OCI-LY7 (cell line): ENCODE measurements around the gene ATP1B1.

ENCODE experiments used
- CTCF ChIP-seq: fragments of 200-600 bp; sonication (generic); conservative IDR thresholded peaks from 2 replicates; pipeline ENCODE4 v1.5.1; 2014; ENCODE audit warnings: mild to moderate bottlenecking, antibody characterized with exemption, low read length, moderate library complexity, mixed read lengths
- EZH2phosphoT487 ChIP-seq: fragments of 200-600 bp; sonication (generic); IDR thresholded peaks from 2 replicates; pipeline ENCODE4 v1.6.1; 2018; ENCODE audit warnings: low read depth, borderline replicate concordance, mild to moderate bottlenecking, mixed run types, antibody characterized with exemption, low read length, moderate library complexity, mixed read lengths

GRCh38 chr1:169081503-169082123 lies 24.9 kb upstream of the ATP1B1 start:
- TF ChIP-seq CTCF (no peak), EZH2phosphoT487 (no peak)
